HUDEP-2 (cell line): ENCODE measurements around the gene LGR4.
"Not testable (repeated sequence)": the region's sequence is repeated elsewhere in the genome, so short reads cannot be mapped to it uniquely, and the experiment has no call there.

Source experiments
- DNase-seq, 76 experiments: peaks; one replicate each; lab custom pipeline; 2025; ENCODE audit not compliant: unreplicated experiment in 76 of 76; lab: John Stamatoyannopoulos, UW

The LGR4 gene, protein sequence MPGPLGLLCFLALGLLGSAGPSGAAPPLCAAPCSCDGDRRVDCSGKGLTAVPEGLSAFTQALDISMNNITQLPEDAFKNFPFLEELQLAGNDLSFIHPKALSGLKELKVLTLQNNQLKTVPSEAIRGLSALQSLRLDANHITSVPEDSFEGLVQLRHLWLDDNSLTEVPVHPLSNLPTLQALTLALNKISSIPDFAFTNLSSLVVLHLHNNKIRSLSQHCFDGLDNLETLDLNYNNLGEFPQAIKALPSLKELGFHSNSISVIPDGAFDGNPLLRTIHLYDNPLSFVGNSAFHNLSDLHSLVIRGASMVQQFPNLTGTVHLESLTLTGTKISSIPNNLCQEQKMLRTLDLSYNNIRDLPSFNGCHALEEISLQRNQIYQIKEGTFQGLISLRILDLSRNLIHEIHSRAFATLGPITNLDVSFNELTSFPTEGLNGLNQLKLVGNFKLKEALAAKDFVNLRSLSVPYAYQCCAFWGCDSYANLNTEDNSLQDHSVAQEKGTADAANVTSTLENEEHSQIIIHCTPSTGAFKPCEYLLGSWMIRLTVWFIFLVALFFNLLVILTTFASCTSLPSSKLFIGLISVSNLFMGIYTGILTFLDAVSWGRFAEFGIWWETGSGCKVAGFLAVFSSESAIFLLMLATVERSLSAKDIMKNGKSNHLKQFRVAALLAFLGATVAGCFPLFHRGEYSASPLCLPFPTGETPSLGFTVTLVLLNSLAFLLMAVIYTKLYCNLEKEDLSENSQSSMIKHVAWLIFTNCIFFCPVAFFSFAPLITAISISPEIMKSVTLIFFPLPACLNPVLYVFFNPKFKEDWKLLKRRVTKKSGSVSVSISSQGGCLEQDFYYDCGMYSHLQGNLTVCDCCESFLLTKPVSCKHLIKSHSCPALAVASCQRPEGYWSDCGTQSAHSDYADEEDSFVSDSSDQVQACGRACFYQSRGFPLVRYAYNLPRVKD

DNA sequence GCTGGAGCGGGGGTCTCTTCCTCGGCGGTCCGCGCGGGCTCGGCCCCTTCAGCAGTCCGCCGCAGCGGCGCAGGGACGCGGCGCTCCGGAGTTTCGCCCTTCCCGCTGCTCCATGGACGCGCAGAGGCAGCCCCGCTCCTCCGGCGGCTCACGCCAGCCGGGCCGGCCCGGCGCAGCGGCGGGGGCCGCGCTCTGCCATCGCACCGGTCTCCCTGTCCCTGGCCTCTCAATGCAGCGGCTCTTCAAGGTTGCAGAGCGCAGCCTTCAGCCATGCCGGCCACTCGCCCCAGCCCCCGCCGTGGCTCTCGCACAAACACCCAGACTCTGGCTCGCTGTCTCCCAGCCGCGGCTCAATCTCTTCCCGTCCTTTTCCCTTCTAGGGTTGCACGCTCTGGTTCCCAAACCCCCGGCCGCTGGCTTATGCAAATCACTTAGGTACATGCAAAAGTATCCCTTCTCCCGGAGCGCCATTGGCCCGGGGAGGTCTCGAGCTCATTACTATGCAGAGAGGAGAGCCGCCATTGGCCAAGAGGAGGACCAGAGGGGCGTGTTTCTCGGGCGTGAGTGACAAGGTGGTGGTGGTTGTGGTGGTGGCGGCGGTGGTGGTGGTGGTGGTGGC, at the start of gene LGR4:
Gene LGR4, minus strand, starts transcription at position 393 of the 619 bp plus-strand sequence. CDS start 488 bp downstream, outside the sequence.
- peak in 75 of 76 experiments; percentile 15 to 90 (median 80) for DNase-seq

DNA sequence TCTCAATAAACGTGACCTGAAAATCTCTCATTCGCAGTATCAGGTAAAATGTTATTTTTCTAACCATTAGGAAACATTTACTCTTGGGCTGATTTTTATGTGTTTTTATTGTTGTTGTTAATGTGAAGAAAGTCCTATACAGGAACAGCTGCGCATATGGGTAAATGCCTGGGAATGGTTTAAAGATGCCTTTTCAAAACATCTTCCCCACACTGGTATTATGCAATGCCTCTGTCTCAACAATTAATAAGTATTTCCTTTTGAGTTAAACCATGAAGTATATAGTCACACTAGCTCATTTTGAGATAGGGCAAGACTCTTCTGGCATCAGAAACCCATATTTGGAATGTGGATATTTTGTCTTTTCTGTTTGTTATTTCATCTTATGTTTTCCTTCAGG, 47.6 kb upstream of the LGR4 start:
- DNase-seq: no peak

DNA sequence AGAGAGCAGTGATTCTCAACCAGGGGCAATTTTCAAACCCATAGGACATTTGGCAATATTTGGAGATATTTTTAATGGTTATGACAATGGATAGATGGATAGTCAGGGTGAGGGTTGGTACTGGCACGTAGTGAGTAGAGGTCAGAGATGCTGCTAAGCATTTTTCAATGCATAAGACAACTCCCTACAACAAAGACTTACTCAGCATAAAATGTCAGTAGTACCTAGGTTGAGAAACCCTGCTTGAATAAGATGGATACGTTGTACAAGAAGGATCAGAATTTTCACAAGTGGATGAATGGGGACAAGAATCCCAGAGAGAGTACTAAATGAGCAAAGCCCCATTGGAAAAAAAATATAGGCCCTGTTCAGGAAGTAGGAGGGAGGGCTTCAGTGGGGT, 45.9 kb upstream of the LGR4 start:
- no peak for DNase-seq

DNA sequence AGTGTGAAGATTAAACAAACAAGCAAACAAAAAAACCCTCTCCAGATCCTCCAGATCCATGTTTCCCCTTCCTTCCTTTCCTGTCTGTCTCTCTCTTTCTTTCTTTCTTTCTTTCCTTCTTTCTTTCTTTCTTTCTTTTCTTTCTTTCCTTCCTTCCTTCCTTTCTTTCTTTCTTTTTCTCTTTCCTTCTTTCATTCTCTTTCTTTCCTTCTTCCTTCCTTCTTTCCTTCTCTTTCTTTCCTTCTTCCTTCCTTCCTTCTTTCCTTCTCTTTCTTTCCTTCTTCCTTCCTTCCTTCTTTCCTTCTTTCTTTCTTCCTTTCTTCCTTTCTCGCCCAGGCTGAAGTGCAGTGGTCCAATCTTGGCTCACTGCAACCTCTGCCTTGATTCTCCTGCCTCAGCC, 44.9 kb upstream of the LGR4 start:
- DNase-seq: not testable (repeated sequence)

DNA sequence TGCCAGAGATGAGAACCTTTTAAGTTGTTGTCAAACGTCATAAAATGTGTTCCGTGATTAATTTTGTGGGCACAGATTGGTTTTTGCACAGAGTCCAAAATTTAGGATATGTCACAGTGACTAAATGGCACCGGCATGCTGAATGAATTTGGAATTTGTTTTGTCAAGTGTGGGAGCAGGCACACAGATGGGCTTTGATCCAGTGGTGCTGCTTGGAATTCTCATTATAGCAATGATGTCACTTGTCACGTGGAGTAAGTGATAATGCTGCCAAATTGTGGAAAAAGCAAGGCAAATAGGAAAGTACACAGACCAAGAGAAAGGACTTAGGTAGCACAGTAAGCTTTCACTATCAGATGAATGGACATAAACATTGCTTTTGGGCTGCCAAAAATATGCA, 42.0 kb upstream of the LGR4 start:
- no peak for DNase-seq

DNA sequence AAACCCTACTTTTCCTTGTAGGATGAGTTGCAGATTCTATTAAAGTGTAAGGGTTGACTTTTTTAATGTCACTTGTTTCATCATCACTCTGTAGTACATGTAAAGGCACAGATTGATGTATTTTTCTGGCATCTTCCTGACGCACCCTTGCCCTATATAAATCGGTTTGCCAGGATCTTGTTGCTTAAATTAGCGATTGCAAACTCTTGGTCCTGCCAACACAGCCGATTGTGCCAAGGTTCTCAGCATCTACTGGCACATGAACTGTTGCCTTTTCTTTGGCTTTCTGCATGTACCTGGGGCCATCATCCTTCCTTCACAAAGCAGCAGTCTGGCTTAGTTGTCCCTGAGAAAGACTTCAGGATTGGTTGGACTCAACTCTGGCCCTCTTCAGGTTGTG, 41.5 kb upstream of the LGR4 start:
- no peak for DNase-seq

DNA sequence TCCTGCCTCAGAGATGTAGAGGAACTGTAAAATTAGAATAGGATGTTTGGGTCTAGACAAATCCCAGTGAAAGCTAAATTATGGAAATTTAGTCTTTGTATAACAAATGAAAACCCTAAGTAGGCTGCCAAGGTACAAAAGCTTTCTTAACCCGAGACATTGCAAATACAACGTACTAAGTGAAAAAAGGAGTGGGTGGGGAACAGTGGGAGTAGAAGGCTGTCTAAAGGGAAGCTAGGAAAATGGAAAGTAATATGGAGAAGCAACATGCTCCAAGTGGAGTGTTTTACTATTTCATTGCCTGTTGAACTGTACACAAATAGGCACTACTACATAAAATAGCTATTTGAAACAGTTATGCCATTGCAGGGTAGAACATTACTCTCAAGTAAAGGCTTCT, 40.8 kb upstream of the LGR4 start:
- DNase-seq: no peak

DNA sequence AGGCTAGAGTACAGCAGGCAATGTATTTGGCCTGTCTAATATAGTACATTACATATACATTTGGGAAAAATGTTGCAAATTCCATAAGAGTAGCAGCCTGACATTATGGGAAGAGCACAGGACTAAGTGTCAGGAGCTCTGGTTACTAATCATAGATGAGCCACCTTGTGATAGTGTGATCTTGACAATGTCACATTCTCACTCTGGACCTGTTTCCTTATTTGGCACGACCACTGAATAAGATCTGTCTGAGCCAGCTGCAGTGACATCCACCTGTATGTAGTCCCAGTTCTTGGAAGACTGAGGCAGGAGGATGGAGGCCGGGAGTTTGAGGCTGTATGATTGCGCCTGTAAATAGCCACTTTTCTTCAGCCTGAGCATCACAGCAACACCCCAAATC, 39.6 kb upstream of the LGR4 start:
- no peak for DNase-seq

DNA sequence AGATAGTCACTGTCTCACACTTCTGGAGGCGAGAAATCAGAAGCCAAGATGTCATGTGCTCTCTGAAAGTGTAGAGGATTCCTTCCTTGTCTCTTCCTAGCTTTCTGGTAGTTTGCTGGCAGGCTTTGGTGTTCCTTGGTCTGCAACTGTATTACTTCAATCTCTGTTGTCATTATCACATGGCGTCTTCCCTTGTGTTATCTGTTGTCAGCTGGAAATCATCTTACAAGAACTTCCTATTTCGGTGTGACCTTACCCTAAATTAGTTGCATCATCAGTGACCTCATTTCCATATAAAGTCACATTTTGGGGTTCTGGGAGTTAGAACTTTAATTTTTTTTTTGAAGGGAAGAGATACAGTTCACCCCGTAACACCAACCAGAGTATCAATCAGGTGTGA, 37.3 kb upstream of the LGR4 start:
- DNase-seq: no peak

DNA sequence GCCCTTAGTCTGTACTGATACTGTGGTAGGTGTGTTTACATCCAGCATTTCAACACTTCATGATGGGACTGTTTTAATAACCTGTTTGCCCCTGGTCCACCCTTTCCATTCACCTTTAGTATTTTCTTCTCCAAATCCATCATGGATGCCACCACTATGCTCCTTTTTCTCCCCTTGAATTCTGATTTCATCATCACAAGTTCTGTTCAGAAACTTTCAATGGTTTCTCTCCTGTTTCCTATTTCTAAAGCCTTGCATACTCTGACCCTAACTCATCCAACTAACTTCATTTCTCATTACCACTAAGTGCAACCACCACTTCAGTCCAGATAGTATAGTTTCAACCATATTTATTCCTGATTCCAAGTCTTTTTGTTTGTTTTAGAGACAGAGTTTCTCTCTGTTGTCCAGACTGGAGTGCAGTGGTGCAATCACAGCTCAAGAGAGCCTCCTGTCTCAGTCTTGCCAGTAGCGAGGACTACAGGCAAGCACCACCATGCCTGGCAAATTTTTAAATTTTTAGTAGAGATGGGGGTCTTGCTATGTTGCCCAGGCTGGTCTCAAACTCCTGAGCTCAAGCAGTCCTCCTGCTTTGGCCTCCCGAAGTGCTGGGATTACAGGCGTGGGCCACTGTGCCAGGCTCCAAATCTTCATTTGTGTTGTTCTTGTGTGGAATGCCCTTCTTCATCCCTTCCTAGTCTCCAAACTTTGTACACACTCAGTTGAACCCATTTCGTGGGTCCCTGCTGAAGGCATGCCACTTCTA, 35.1 kb upstream of the LGR4 start:
- DNase-seq: no peak

DNA sequence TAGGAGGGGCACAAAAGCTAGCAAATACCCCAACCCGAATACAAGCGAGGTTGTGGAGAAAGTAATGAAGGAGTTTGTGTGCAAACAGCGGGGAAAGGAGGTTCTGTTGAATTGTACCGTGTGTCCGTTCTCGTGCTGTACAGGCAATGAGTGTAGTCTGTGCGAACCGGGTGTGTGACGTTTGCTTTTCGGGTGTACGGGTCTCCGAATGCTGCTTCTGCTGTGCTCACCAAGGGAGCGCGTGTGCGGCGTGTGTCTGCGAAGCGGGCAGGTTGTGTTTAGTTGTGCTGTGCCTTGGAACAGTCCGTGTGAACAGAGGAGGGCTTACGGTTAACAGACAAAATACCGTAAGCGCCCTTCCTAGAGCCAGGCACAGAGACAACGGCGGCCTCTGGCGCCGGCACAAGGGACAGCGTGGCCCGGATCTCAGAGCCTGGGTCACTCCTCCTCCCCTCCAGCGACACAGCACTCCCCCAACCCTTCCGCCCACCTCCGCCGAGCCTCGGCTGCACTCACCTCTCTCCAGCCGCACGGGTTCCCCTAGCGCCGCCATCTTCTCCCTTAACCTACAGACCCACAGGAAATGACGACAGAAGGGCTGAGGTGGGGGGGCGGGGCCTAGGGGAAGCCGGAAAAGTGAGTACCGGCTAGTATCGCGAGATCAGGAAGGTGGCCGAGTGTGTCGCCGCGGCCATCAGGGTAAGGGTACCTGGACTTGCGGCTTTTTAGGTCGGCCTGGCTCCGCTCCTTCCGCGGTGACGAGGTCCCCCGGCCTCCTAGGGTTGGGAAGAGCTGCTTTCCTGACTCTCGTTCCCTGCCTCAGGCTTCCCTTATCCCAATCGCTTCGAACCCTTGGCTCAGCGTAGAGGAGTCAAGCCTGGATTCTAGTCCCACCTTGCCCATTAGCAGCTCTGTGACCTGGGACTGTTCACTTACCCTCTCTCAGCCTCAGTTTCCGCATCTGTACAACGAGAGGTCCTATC, 33.9 kb upstream of the LGR4 start, which contains the start of gene LIN7C:
Gene LIN7C, minus strand, starts transcription at position 570 of the 983 bp plus-strand sequence. Its CDS starts 17 bp downstream, at position 553.
- DNase-seq: peak; percentile 26 to 95 (median 88)

DNA sequence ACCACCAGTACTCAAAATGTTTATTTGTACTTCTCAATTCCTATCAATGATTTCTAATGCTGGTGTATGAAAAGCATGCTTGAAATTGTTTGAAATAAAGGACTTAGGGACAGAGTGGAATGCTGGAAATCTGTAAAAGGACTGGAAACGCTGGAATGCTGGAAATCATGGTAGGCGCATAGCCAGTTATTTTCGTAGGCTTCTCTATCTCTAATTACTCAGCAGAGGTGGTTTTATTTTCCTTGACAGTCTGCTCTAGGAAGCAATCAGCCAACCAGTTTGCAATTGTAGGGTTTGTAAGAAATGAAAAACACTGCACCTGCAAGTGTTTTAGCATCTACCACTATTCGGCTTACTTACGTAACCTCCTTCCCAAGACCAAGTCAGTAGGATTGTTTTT, 33.2 kb upstream of the LGR4 start:
- DNase-seq: no peak

DNA sequence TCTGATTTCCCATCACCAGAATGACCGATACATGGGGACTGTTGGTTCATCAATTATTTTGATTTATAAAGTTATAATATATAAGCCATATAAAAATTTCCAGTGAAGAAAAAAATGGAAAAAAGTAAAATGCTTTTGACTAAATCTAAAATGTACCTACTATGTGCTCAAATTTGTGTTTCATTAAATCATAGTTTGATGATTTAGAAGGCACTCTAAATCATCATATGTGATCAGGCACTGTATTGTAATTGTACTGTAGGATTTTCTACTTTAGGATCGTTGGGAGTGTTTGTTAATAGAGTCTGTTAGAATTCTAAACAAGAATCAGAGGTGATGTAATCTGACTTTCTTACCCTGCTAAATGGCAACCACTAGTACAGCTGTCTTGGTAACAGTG, 31.6 kb upstream of the LGR4 start:
- no peak for DNase-seq

DNA sequence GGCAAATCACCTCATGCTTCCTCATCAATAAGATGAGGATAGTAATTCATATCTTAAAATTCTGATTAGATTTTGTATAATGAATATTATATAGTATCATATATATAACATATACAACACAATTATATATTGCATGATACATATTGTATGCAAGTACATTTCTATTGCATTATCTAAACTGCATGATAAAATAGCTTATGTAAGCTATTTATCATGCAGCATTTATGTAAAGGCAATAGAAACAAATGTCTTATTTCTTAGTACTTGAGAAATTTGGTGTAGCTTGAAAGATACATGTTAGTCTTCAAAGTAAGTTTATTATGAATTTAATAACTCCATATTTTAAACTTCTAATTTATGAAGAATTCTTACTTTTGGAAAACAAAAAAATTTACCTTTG, 28.5 kb upstream of the LGR4 start:
- no peak for DNase-seq

DNA sequence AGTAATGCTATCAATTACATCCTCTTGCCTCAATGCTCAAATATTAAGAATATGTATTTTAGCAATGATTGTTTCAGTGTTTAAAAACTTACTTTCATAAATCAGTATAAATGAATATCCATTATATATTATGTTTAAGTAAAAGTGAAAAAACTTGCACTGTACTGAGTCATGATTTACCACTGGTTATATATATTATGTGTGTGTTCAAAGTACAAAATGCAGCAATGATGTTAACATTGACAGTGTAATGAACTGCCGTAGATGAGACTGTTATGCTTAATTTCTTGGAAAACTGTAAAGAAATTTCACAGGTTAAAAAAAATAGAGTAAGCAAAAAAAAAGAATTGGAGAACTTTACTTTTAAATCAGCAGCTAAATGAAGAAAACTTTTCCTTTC, 25.3 kb upstream of the LGR4 start:
- DNase-seq: no peak

DNA sequence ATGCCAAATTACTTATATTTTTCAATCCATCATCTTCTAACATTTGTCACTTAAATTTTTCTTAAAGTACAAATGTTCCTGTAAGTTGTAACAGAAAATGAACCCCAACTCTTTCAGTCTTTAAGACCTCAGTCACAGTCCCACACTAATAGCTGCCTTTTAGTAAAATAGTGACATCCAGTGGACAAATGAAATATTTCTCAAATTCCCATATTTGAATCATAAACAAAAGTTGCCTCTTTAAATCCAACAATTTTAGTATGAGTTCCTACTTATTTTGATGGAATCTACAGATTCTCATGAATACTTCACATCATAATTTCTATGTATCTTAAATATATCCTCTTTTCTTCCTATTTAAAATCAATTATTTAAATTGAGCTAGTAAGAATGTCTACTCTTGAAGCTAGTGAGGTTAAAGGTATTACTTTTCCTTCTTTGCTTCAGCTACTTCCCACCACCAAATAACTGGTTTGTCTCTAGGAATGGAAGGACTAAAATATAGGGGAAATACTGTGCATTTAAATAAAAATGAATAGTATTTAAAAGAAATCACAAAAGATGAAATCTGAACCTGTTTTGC, 24.8 kb upstream of the LGR4 start:
- DNase-seq: peak in 9 of 76 experiments; percentile 2 to 19 (median 7)

DNA sequence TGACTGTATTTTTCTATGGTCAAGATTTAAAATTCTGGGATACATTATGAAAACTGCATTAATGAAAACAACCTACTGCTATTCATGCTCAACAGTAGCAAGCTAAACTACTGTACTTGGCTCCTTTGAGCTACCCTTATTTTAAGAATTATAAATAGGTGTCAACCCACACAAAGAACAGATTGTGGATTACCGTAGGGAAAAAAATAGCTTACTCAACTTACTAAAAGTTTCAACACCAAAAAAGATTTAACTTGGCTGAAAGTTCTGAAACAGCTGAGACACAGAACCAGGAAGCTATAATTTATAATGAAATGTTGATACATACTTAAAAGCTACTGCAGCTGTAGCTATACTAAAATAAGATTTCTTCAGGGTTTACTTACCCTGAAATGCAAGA, 23.9 kb upstream of the LGR4 start:
- DNase-seq: no peak

DNA sequence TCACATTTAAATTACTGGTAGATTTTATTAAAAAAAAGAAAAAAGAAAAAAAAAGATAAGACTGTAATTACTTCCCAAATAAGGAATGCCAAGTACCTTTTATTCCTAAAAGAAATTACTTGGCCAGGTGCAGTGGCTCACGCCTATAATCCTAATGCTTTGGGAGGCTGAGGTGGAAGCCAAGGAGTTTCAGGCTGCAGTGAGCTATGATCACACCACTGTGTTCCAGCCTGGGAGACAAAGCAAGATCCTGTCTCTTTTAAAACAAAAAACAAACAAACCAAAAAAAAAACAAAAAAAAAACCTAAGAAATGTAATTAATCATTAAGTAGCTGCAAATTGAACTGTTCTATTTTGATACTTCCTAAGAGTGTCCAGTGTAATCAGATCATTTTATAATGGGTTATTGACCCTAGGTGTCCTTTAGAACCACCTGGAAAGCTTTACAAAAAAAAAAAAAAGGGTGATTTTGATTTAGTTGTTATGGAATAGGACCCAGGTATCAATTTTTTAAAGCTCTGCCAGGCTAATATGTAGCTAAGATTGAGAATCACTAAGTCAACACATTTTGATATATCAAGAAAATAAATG, 23.2 kb upstream of the LGR4 start:
- DNase-seq: no peak
